ENCODE results near the gene SV2C. TPM values are rescaled to one million over a fixed set of nuclear protein-coding genes. Genes with fewer than 3 reads are reported as not detected.

The SV2C gene
- total and polyA plus RNA-seq, 11 donors, result 0.12 to 0.29 (median 0.20) TPM; not detected in 5

- Histone ChIP-seq H3K4me1 (peaks cover 0 to 6% (median 0%) of the 10 kb centered on the region in 12 donors), H3K4me3 (no peak overlapping the region), H3K9me3 (no peaks in the 10 kb centered on the region), H3K36me3 (no peaks in the 10 kb centered on the region), H3K27me3 (peaks cover 0 to 3% (median 0%) of the 10 kb centered on the region in 9 donors), H3K27ac (no peak overlapping the region)
- intact Hi-C loops (cut with DNase I), result no loop called here
- TF ChIP-seq CTCF (IDR thresholded peaks at IDR 0.05) (no peak), POLR2A (IDR thresholded peaks at IDR 0.05) (no peak)
- no peak for DNase-seq
- WGBS, 4 donors, result 84 to 91% (median 87%) methylated on average over 11 of the region's 11 CpGs
- no peak for ATAC-seq
Observed at GRCh38 chr5:76388791-76389512, 305.8 kb downstream of the SV2C start.

DNA sequence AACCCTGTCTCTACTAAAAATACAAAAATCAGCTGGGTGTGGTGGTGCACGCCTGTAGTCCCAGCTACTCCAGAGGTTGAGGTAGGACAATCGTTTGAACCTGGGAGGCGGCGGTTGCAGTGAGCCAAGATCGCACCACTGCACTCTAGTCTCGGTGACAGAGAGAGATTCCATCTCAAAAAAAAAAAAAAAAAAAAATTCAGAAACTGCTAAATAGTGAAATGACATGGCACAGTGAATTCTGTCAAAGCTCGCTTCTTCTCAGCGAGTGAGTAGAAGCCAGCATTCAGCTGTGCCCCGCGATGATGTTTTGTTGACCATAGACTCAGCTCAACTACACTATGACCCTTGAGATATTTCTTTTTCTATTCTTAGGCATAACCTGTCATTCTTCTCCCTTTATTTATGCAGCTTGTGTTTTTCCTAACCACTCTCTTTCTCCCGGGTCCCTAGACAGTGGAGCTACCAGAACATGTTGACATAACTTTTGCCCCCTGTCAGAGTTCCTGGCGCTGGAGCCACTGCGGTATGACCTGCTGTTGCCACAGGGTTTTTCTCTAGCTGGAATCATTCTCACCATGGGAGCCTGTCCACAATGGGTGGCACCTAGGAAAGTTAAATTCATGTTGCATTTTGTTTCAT, 306.5 kb downstream of the SV2C start:
- no peak for TF ChIP-seq CTCF (IDR thresholded peaks at IDR 0.05)
- TF ChIP-seq POLR2A (IDR thresholded peaks at IDR 0.05), result no peak
- no peak overlapping the region for H3K27ac ChIP-seq
- H3K4me3 ChIP-seq, result no peak overlapping the region
- H3K36me3 ChIP-seq, result no peaks in the 10 kb centered on the region
- no peak for ATAC-seq
- H3K4me1 ChIP-seq, result peaks cover 0 to 6% (median 0%) of the 10 kb centered on the region in 12 donors
- 76 to 86% (median 80%) methylated on average over 13 of the region's 13 CpGs for WGBS, 4 donors
- intact Hi-C loops (cut with DNase I), result no loop called here
- H3K27me3 ChIP-seq, result peaks cover 0 to 3% (median 0%) of the 10 kb centered on the region in 9 donors
- DNase-seq, result no peak
- no peaks in the 10 kb centered on the region for H3K9me3 ChIP-seq

- TF ChIP-seq POLR2A (IDR thresholded peaks at IDR 0.05) (no peak), CTCF (IDR thresholded peaks at IDR 0.05) (no peak)
- H3K27me3 ChIP-seq, result peaks cover 0 to 7% (median 0%) of the 10 kb centered on the region in 9 donors
- peak overlapping the region in 1 of 12 donors; percentile 46 for H3K27ac ChIP-seq
- WGBS, 4 donors, result 84 to 91% (median 89%) methylated on average over 9 of the region's 9 CpGs
- ATAC-seq, result no peak
- no peaks in the 10 kb centered on the region for H3K9me3 ChIP-seq
- H3K4me1 ChIP-seq, result peaks cover 0 to 6% (median 0%) of the 10 kb centered on the region in 12 donors
- no peak overlapping the region for H3K4me3 ChIP-seq
- H3K36me3 ChIP-seq, result no peaks in the 10 kb centered on the region
- intact Hi-C loops (cut with DNase I), result no loop called here
- no peak for DNase-seq
Observed at GRCh38 chr5:76391014-76391413, 307.8 kb downstream of the SV2C start.

DNA sequence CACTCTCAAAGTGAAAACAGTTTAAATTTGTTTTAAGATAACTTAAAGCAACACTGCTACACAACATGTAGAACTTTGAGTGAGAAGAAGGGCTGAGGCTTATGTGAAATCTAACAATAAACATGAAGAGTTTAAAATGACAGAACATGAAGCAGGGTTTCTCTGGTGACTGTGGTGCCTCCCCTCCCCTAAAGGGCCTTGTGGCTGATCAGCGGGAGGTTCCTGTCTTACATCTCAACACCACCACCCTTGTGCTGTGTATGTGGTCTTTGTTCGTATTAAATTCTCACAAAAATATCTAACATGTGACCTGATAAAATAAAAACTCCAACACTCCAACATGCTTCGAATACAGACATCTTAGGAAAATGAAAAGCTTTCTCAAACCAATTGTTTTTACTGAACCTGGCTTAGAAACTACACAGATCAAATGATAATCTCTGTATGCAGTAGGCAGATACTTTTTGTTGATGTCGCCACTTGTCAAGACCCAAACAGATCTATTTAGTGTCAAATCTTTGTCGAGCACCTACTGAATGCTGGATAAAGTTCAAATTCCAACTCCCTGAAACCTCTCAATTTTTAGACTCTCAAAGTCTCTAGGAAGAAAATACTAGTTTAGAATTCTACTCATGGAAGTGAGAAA, 310.0 kb downstream of the SV2C start:
- intact Hi-C loops (cut with DNase I), result no loop called here
- peaks cover 0 to 16% (median 0%) of the 10 kb centered on the region in 9 donors for H3K27me3 ChIP-seq
- no peak for ATAC-seq
- no peaks in the 10 kb centered on the region for H3K9me3 ChIP-seq
- WGBS, 4 donors, result 78 to 83% (median 80%) methylated on average over 5 of the region's 5 CpGs
- H3K4me3 ChIP-seq, result no peak overlapping the region
- no peaks in the 10 kb centered on the region for H3K36me3 ChIP-seq
- no peak for DNase-seq
- TF ChIP-seq POLR2A (IDR thresholded peaks at IDR 0.05), result no peak
- peaks cover 0 to 6% (median 0%) of the 10 kb centered on the region in 12 donors for H3K4me1 ChIP-seq
- no peak overlapping the region for H3K27ac ChIP-seq

Measured in heart left ventricle (tissue), 16 donors.